K562 (cell line): ENCODE measurements around the gene TEX14. TPM values are rescaled to one million over a fixed set of nuclear protein-coding genes. Genes with fewer than 3 reads are reported as not detected.
A peak's percentile ranks its signal among the peaks of the same experiment; 100 is the strongest.

Source experiments
- NR4A1 ChIP-seq, 2 experiments: fragments of 250-450 bp in 1 of 2; fragments of 450-650 bp in 1 of 2; sonication (Bioruptor Pico) in 1 of 2; IDR thresholded peaks; 2 replicates each; pipeline versions ENCODE4 v1.4.0 to v1.6.1; 2016 to 2020; ENCODE audit warnings: mild to moderate bottlenecking in 2 of 2, missing compliant biosample characterization in 1 of 2, missing genetic modification characterization in 1 of 2, moderate library complexity in 1 of 2
- ZNF311 ChIP-seq: fragments of 250-450 bp; sonication (Bioruptor Pico); IDR thresholded peaks from 2 replicates; pipeline ENCODE4 v1.4.0; 2020; ENCODE audit warnings: mild to moderate bottlenecking, moderate library complexity
- polyA plus RNA-seq, 8 experiments: library from polyadenylated mRNA; depleted of rRNA in 4 of 8; stranded (reverse) in 5 of 8; unstranded in 3 of 8; fragments of >200 nt; fragmentation: Nextera tagmentation in 2 of 8; fragmentation: Illumina TruSeq in 1 of 8; extraction: Ambion mirVana in 2 of 8; extraction: Trizol in 1 of 8; gene quantifications; 2 replicates each; pipeline versions ENCODE4 v1.2.1 to v1.2.3, GENCODE V29; 2011 to 2014; ENCODE audit warnings: inconsistent platforms in 1 of 8, missing spikeins in 1 of 8
- total RNA-seq, 7 experiments: library from RNA; depleted of rRNA in 6 of 7; stranded (reverse); fragments of >200 nt in 6 of 7; fragmentation: Illumina TruSeq in 2 of 7; extraction: Trizol in 2 of 7; gene quantifications; 2 replicates each; pipeline versions ENCODE4 v1.2.1 to v1.2.3, GENCODE V29; 2011 to 2021; ENCODE audit warnings: low replicate concordance in 1 of 7
- TF ChIP-seq, protein P1 (sequence below): fragments of 200-600 bp; sonication (generic); IDR thresholded peaks from one replicate; pipeline ENCODE4 v1.6.1; 2012; ENCODE audit warnings: mild to moderate bottlenecking, low read depth, low read length, inconsistent platforms
- TF ChIP-seq, protein P2 (sequence below), 2 experiments: fragments of 450-650 bp; formaldehyde crosslinking in 1 of 2; IDR thresholded peaks; 2 replicates each; pipeline versions ENCODE4 v1.4.0 to v1.6.1; 2014 to 2020; ENCODE audit warnings: mild to moderate bottlenecking in 2 of 2, borderline replicate concordance in 1 of 2, low read depth in 1 of 2

Gene TEX14
- total and polyA plus RNA-seq, 9 of the 15 experiments (the other 6 are each of a cell fraction or from before 2014, with no cell fraction given) = 0.05 to 0.12 (median 0.09) TPM; not detected in 1

DNA sequence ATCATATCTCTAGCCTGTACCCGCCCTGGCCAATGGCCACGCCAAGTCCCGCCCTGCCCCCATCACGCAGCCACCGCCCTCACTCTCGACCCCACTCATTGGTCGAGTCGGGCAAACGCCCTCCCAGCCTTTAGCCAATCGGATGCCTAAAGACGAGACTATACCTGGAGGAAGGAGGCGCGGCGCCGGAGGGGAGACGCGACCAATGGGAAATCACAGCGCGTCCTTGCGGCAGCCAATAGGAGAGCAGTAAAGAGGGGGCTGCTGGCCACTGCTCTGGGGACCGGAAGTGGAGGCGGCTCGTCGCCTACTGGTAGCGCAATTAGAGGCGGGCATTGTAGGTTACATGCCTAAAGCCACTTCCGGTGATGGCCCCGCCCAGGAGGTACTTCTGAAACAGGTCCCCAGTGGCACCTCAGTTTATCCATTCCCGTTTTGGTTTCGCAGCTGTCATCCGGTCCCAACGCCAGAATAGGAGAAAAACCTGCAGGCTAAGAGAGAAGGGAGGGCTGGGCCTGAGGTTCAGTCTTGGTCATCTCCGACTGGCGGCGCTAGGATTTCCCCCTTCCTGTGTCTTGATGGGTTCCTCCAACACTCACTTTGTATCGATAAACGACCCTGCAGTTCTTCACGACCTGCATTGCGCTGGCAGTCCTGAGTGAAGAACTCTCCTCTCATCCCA, 173.8 kb downstream of the TEX14 start (continued):
- TF ChIP-seq, protein P1, sequence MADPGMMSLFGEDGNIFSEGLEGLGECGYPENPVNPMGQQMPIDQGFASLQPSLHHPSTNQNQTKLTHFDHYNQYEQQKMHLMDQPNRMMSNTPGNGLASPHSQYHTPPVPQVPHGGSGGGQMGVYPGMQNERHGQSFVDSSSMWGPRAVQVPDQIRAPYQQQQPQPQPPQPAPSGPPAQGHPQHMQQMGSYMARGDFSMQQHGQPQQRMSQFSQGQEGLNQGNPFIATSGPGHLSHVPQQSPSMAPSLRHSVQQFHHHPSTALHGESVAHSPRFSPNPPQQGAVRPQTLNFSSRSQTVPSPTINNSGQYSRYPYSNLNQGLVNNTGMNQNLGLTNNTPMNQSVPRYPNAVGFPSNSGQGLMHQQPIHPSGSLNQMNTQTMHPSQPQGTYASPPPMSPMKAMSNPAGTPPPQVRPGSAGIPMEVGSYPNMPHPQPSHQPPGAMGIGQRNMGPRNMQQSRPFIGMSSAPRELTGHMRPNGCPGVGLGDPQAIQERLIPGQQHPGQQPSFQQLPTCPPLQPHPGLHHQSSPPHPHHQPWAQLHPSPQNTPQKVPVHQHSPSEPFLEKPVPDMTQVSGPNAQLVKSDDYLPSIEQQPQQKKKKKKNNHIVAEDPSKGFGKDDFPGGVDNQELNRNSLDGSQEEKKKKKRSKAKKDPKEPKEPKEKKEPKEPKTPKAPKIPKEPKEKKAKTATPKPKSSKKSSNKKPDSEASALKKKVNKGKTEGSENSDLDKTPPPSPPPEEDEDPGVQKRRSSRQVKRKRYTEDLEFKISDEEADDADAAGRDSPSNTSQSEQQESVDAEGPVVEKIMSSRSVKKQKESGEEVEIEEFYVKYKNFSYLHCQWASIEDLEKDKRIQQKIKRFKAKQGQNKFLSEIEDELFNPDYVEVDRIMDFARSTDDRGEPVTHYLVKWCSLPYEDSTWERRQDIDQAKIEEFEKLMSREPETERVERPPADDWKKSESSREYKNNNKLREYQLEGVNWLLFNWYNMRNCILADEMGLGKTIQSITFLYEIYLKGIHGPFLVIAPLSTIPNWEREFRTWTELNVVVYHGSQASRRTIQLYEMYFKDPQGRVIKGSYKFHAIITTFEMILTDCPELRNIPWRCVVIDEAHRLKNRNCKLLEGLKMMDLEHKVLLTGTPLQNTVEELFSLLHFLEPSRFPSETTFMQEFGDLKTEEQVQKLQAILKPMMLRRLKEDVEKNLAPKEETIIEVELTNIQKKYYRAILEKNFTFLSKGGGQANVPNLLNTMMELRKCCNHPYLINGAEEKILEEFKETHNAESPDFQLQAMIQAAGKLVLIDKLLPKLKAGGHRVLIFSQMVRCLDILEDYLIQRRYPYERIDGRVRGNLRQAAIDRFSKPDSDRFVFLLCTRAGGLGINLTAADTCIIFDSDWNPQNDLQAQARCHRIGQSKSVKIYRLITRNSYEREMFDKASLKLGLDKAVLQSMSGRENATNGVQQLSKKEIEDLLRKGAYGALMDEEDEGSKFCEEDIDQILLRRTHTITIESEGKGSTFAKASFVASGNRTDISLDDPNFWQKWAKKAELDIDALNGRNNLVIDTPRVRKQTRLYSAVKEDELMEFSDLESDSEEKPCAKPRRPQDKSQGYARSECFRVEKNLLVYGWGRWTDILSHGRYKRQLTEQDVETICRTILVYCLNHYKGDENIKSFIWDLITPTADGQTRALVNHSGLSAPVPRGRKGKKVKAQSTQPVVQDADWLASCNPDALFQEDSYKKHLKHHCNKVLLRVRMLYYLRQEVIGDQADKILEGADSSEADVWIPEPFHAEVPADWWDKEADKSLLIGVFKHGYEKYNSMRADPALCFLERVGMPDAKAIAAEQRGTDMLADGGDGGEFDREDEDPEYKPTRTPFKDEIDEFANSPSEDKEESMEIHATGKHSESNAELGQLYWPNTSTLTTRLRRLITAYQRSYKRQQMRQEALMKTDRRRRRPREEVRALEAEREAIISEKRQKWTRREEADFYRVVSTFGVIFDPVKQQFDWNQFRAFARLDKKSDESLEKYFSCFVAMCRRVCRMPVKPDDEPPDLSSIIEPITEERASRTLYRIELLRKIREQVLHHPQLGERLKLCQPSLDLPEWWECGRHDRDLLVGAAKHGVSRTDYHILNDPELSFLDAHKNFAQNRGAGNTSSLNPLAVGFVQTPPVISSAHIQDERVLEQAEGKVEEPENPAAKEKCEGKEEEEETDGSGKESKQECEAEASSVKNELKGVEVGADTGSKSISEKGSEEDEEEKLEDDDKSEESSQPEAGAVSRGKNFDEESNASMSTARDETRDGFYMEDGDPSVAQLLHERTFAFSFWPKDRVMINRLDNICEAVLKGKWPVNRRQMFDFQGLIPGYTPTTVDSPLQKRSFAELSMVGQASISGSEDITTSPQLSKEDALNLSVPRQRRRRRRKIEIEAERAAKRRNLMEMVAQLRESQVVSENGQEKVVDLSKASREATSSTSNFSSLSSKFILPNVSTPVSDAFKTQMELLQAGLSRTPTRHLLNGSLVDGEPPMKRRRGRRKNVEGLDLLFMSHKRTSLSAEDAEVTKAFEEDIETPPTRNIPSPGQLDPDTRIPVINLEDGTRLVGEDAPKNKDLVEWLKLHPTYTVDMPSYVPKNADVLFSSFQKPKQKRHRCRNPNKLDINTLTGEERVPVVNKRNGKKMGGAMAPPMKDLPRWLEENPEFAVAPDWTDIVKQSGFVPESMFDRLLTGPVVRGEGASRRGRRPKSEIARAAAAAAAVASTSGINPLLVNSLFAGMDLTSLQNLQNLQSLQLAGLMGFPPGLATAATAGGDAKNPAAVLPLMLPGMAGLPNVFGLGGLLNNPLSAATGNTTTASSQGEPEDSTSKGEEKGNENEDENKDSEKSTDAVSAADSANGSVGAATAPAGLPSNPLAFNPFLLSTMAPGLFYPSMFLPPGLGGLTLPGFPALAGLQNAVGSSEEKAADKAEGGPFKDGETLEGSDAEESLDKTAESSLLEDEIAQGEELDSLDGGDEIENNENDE = no peak
- TF ChIP-seq, protein P2, sequence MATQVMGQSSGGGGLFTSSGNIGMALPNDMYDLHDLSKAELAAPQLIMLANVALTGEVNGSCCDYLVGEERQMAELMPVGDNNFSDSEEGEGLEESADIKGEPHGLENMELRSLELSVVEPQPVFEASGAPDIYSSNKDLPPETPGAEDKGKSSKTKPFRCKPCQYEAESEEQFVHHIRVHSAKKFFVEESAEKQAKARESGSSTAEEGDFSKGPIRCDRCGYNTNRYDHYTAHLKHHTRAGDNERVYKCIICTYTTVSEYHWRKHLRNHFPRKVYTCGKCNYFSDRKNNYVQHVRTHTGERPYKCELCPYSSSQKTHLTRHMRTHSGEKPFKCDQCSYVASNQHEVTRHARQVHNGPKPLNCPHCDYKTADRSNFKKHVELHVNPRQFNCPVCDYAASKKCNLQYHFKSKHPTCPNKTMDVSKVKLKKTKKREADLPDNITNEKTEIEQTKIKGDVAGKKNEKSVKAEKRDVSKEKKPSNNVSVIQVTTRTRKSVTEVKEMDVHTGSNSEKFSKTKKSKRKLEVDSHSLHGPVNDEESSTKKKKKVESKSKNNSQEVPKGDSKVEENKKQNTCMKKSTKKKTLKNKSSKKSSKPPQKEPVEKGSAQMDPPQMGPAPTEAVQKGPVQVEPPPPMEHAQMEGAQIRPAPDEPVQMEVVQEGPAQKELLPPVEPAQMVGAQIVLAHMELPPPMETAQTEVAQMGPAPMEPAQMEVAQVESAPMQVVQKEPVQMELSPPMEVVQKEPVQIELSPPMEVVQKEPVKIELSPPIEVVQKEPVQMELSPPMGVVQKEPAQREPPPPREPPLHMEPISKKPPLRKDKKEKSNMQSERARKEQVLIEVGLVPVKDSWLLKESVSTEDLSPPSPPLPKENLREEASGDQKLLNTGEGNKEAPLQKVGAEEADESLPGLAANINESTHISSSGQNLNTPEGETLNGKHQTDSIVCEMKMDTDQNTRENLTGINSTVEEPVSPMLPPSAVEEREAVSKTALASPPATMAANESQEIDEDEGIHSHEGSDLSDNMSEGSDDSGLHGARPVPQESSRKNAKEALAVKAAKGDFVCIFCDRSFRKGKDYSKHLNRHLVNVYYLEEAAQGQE (IDR thresholded peaks at IDR 0.05; ENCODE audit: borderline replicate concordance) = no peak
- TF ChIP-seq, protein P2 (CRISPR knock-in tag; IDR thresholded peaks at IDR 0.05; ENCODE audit: low read depth) = peak; percentile 49; the same call in 1 of the 2 replicates
- TF ChIP-seq NR4A1 (CRISPR knock-in tag; IDR thresholded peaks at IDR 0.05) (no peak), NR4A1 (tag; IDR thresholded peaks at IDR 0.05) (no peak), ZNF311 (no peak)
